ENCODE measurements around the gene KNOP1.

The KNOP1 gene

GRCh38 chr16:19689342-19689741, 28.7 kb downstream of the KNOP1 start:
- Histone ChIP-seq H3K4me1 (ENCODE audit: insufficient read depth, low read length) (no peaks in the 10 kb centered on the region), H3K79me2 (ENCODE audit: insufficient read depth, low read length) (no peaks in the 10 kb centered on the region), H3K36me3 (ENCODE audit: insufficient read depth, low read length) (peaks cover 62% of the 10 kb centered on the region), H3K27me3 (ENCODE audit: insufficient read depth, low read length, poor library complexity) (no peaks in the 10 kb centered on the region), H3K9me3 (ENCODE audit: insufficient read depth, low read length, severe bottlenecking) (no peaks in the 10 kb centered on the region), H3K4me2 (ENCODE audit: insufficient read depth, low read length) (no peak overlapping the region), H4K20me1 (ENCODE audit: insufficient read depth, low read length) (peaks cover 4% of the 10 kb centered on the region), H3K9ac (ENCODE audit: low read depth, low read length) (no peak overlapping the region), H3K4me3 (ENCODE audit: low read depth in 1 of 2, low read length in 2 of 2) (no peak overlapping the region), H3K27ac (ENCODE audit: low read length) (no peak overlapping the region), H2AFZ (ENCODE audit: low read depth, low read length) (no peak overlapping the region)
- TF ChIP-seq CTCF (IDR thresholded peaks at IDR 0.05; ENCODE audit: borderline replicate concordance, extremely low read depth, low read length, poor library complexity, severe bottlenecking): no peak
- TF ChIP-seq EZH2 (IDR thresholded peaks at IDR 0.05; ENCODE audit: borderline replicate concordance, low read depth, low read length, severe bottlenecking): no peak
- DNase-seq (no peak), ATAC-seq (ENCODE audit: insufficient read depth, low read depth) (no peak)

- no peak overlapping the region for H3K4me3 ChIP-seq (ENCODE audit: low read depth in 1 of 2, low read length in 2 of 2)
- ATAC-seq (ENCODE audit: insufficient read depth, low read depth) (no peak), DNase-seq (no peak)
- H3K9me3 ChIP-seq (ENCODE audit: insufficient read depth, low read length, severe bottlenecking): no peaks in the 10 kb centered on the region
- H3K27ac ChIP-seq (ENCODE audit: low read length): no peak overlapping the region
- H3K4me2 ChIP-seq (ENCODE audit: insufficient read depth, low read length): no peak overlapping the region
- H4K20me1 ChIP-seq (ENCODE audit: insufficient read depth, low read length): peaks cover 4% of the 10 kb centered on the region
- H3K27me3 ChIP-seq (ENCODE audit: insufficient read depth, low read length, poor library complexity): no peaks in the 10 kb centered on the region
- no peak for TF ChIP-seq CTCF (IDR thresholded peaks at IDR 0.05; ENCODE audit: borderline replicate concordance, extremely low read depth, low read length, poor library complexity, severe bottlenecking)
- no peak overlapping the region for H2AFZ ChIP-seq (ENCODE audit: low read depth, low read length)
- H3K36me3 ChIP-seq (ENCODE audit: insufficient read depth, low read length): peaks cover 67% of the 10 kb centered on the region
- no peaks in the 10 kb centered on the region for H3K4me1 ChIP-seq (ENCODE audit: insufficient read depth, low read length)
- no peak overlapping the region for H3K9ac ChIP-seq (ENCODE audit: low read depth, low read length)
- H3K79me2 ChIP-seq (ENCODE audit: insufficient read depth, low read length): no peaks in the 10 kb centered on the region
Measured at GRCh38 chr16:19688396-19689024, 29.5 kb downstream of the KNOP1 start.

GRCh38 chr16:19687279-19687678, 30.7 kb downstream of the KNOP1 start:
- TF ChIP-seq CTCF (IDR thresholded peaks at IDR 0.05; ENCODE audit: borderline replicate concordance, extremely low read depth, low read length, poor library complexity, severe bottlenecking) (no peak), EZH2 (IDR thresholded peaks at IDR 0.05; ENCODE audit: borderline replicate concordance, low read depth, low read length, severe bottlenecking) (no peak)

More at GRCh38 chr16:19687279-19687678, 30.7 kb downstream of the KNOP1 start:
- DNase-seq: no peak
- Histone ChIP-seq H3K4me2 (ENCODE audit: insufficient read depth, low read length) (no peak overlapping the region), H4K20me1 (ENCODE audit: insufficient read depth, low read length) (peaks cover 4% of the 10 kb centered on the region; the same call in 1 of the 2 replicates), H3K27me3 (ENCODE audit: insufficient read depth, low read length, poor library complexity) (no peaks in the 10 kb centered on the region), H3K9me3 (ENCODE audit: insufficient read depth, low read length, severe bottlenecking) (no peaks in the 10 kb centered on the region), H3K9ac (ENCODE audit: low read depth, low read length) (no peak overlapping the region), H3K79me2 (ENCODE audit: insufficient read depth, low read length) (no peaks in the 10 kb centered on the region), H3K36me3 (ENCODE audit: insufficient read depth, low read length) (peaks cover 71% of the 10 kb centered on the region), H2AFZ (ENCODE audit: low read depth, low read length) (no peak overlapping the region), H3K4me3 (ENCODE audit: low read depth in 1 of 2, low read length in 2 of 2) (no peak overlapping the region), H3K27ac (ENCODE audit: low read length) (no peak overlapping the region), H3K4me1 (ENCODE audit: insufficient read depth, low read length) (no peaks in the 10 kb centered on the region)
- ATAC-seq (ENCODE audit: insufficient read depth, low read depth): no peak

Measured in DND-41 (cell line).